Caco-2 (cell line): ENCODE measurements around the gene GPER1. TPM values are rescaled to one million over a fixed set of nuclear protein-coding genes. Genes with fewer than 3 reads are reported as not detected.
"Not testable (repeated sequence)": the region's sequence is repeated elsewhere in the genome, so short reads cannot be mapped to it uniquely, and the experiment has no call there.

Experiments used
- BruUV-seq: library from RNA; stranded (reverse); fragments of 400-500 nt; replicated peaks from 2 replicates; lab custom pipeline; 2021; lab: Mats Ljungman, UMichigan
- CTCF ChIA-PET: fragments of 300-600 bp; sonication (Branson Sonifier 250); formaldehyde crosslinking; loops from one replicate; lab custom pipeline; 2022; ENCODE audit warnings: antibody characterized with exemption; lab: Charles Lee
- POLR2A ChIA-PET: fragments of 300-600 bp; sonication (Branson Sonifier 250); formaldehyde crosslinking; loops from one replicate; lab custom pipeline; 2022; ENCODE audit warnings: antibody characterized with exemption; lab: Charles Lee
- DNase-seq, 2 experiments: peaks; one replicate each; pipeline versions ENCODE4 v3.0.0 to v3.0.0-alpha.2; 2020 to 2022
- H3K27me3 ChIP-seq: replicated peaks from 2 replicates; pipeline ENCODE4 v1.6.0; 2011; ENCODE audit warnings: low read length; ENCODE audit not compliant: control insufficient read depth, insufficient read depth
- H3K36me3 ChIP-seq: 2 replicates; pipeline ENCODE4 v1.5.1; 2011; ENCODE audit warnings: low read length; ENCODE audit not compliant: control insufficient read depth, insufficient read depth
- H3K4me1 ChIP-seq: fragments of 250-450 bp; sonication (Bioruptor Pico); 2 replicates; pipeline ENCODE4 v1.5.1; 2020; ENCODE audit warnings: mild to moderate bottlenecking
- H3K4me3 ChIP-seq: 2 replicates; pipeline ENCODE4 v1.5.1; 2011; ENCODE audit warnings: low read depth, mild to moderate bottlenecking, control low read depth, low read length
- H3K9me3 ChIP-seq: fragments of 250-450 bp; sonication (Bioruptor Pico); 2 replicates; pipeline ENCODE4 v1.5.1; 2020; ENCODE audit warnings: mild to moderate bottlenecking, moderate library complexity
- H3K27ac Mint-ChIP-seq: one replicate; pipeline ENCODE4 v1.8.0; 2022; ENCODE audit warnings: mixed read lengths; ENCODE audit not compliant: unreplicated experiment
- H3K27me3 Mint-ChIP-seq: one replicate; pipeline ENCODE4 v1.8.0; 2022; ENCODE audit warnings: mixed read lengths; ENCODE audit not compliant: insufficient read depth, unreplicated experiment
- H3K36me3 Mint-ChIP-seq: one replicate; pipeline ENCODE4 v1.8.0; 2022; ENCODE audit warnings: mild to moderate bottlenecking, mixed read lengths; ENCODE audit not compliant: insufficient read depth, unreplicated experiment
- H3K4me1 Mint-ChIP-seq: one replicate; pipeline ENCODE4 v1.8.0; 2022; ENCODE audit warnings: low read depth, mixed read lengths; ENCODE audit not compliant: unreplicated experiment
- H3K4me3 Mint-ChIP-seq: one replicate; pipeline ENCODE4 v1.8.0; 2022; ENCODE audit warnings: mild to moderate bottlenecking, moderate library complexity, mixed read lengths; ENCODE audit not compliant: unreplicated experiment
- H3K9me3 Mint-ChIP-seq: one replicate; pipeline ENCODE4 v1.8.0; 2022; ENCODE audit warnings: mixed read lengths; ENCODE audit not compliant: unreplicated experiment
- intact Hi-C: fragments of 100-400 bp; cut with micrococcal nuclease; formaldehyde crosslinking; loops from one replicate; pipeline ENCODE4 v1.10.0; 2022; ENCODE audit not compliant: unreplicated experiment
- total RNA-seq: library from RNA; stranded (reverse); gene quantifications from 2 replicates; pipeline ENCODE4 v1.2.3, GENCODE V29; 2022
- TF ChIP-seq, protein P1 (sequence below), 2 experiments: fragments of 200-600 bp in 1 of 2; IDR thresholded peaks; 1 replicate in 1 of 2; 2 replicates in 1 of 2; pipeline versions ENCODE4 v1.5.1 to v1.8.0; 2011 to 2022; ENCODE audit warnings: antibody characterized with exemption in 1 of 2, control low read depth in 1 of 2, inconsistent platforms in 1 of 2, low read depth in 1 of 2, low read length in 1 of 2, mild to moderate bottlenecking in 1 of 2, moderate library complexity in 1 of 2; ENCODE audit not compliant: insufficient read depth in 1 of 2, severe bottlenecking in 1 of 2, unreplicated experiment in 1 of 2

Gene GPER1
- total RNA-seq, 1 experiment from 2014 or later: 0.25 TPM

GRCh38 chr7:1070544-1071011, 17.3 kb upstream of the GPER1 start:
- ChIA-PET CTCF (no interaction called here), POLR2A (no interaction called here)
- H3K4me1 Mint-ChIP-seq: peaks cover 8% of the 10 kb centered on the region
- no peak for DNase-seq
- no peak overlapping the region for H3K4me3 Mint-ChIP-seq
- Histone ChIP-seq H3K27me3 (no peaks in the 10 kb centered on the region), H3K9me3 (no peaks in the 10 kb centered on the region), H3K36me3 (no peaks in the 10 kb centered on the region), H3K4me1 (peaks cover 14% of the 10 kb centered on the region), H3K4me3 (no peak overlapping the region)
- H3K27me3 Mint-ChIP-seq: no peaks in the 10 kb centered on the region
- intact Hi-C loops: no loop called here
- H3K36me3 Mint-ChIP-seq: peaks cover 21% of the 10 kb centered on the region
- TF ChIP-seq, protein P1, sequence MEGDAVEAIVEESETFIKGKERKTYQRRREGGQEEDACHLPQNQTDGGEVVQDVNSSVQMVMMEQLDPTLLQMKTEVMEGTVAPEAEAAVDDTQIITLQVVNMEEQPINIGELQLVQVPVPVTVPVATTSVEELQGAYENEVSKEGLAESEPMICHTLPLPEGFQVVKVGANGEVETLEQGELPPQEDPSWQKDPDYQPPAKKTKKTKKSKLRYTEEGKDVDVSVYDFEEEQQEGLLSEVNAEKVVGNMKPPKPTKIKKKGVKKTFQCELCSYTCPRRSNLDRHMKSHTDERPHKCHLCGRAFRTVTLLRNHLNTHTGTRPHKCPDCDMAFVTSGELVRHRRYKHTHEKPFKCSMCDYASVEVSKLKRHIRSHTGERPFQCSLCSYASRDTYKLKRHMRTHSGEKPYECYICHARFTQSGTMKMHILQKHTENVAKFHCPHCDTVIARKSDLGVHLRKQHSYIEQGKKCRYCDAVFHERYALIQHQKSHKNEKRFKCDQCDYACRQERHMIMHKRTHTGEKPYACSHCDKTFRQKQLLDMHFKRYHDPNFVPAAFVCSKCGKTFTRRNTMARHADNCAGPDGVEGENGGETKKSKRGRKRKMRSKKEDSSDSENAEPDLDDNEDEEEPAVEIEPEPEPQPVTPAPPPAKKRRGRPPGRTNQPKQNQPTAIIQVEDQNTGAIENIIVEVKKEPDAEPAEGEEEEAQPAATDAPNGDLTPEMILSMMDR (IDR thresholded peaks at IDR 0.05; ENCODE audit: insufficient read depth in 1 of 2, low read depth in 1 of 2, low read length in 1 of 2, severe bottlenecking in 1 of 2, unreplicated experiment in 1 of 2): no peak
- no TSS peak for BruUV-seq
- no peak overlapping the region for H3K27ac Mint-ChIP-seq
- no peaks in the 10 kb centered on the region for H3K9me3 Mint-ChIP-seq

GRCh38 chr7:1071731-1072254, 16.1 kb upstream of the GPER1 start:
- Mint-ChIP-seq H3K27me3 (no peaks in the 10 kb centered on the region), H3K4me3 (no peak overlapping the region), H3K4me1 (peaks cover 8% of the 10 kb centered on the region), H3K9me3 (no peaks in the 10 kb centered on the region), H3K36me3 (peaks cover 25% of the 10 kb centered on the region), H3K27ac (no peak overlapping the region)
- POLR2A ChIA-PET: no interaction called here
- Histone ChIP-seq H3K27me3 (no peaks in the 10 kb centered on the region), H3K4me1 (peaks cover 14% of the 10 kb centered on the region), H3K36me3 (no peaks in the 10 kb centered on the region), H3K9me3 (no peaks in the 10 kb centered on the region), H3K4me3 (no peak overlapping the region)
- DNase-seq: no peak
- BruUV-seq: no TSS peak
- CTCF ChIA-PET: no interaction called here
- intact Hi-C loops: no loop called here
- TF ChIP-seq, protein P1 (IDR thresholded peaks at IDR 0.05; ENCODE audit: insufficient read depth in 1 of 2, low read depth in 1 of 2, low read length in 1 of 2, severe bottlenecking in 1 of 2, unreplicated experiment in 1 of 2): no peak

DNA sequence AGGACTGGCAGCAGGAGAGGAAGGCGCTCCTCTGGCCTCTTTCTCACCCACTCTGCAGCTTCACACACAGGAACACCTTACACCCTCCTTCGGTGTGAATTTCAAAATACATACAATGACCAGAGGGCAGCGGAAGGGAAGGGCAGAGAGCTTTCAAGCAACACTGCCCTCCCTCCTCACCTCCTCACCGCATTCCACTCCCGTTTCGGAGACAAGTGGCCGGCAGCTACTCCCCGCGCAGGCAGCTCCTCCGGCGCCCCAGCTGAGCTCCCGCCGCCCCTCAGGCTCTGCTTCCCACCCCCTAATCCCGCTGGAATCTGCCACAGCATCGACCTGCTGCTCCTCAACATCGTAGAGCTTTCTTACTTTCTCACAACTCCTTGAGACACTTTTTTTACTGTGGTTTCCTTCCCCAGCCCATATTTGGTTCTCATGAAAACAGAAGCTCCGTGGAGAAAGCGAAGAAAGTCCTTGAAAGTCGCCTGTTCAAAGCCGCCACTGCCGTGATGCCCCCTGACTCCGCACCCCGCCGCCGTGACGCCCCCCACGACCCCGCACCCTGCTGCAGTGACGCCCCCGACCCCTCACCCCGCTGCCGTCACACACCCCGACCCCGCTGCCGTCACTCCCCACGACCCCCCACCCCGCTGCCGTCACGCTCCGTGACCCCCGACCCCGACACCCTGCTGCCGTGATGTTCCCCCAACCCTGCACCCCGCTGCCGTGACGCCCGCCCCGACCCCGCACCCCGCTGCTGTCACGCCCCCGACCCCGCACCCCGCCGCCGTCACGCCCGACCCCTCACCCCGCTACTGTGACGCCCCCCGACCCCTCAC, 14.6 kb upstream of the GPER1 start:
- intact Hi-C loops: no loop called here
- CTCF ChIA-PET: no interaction called here
- TF ChIP-seq, protein P1 (IDR thresholded peaks at IDR 0.05; ENCODE audit: insufficient read depth in 1 of 2, low read depth in 1 of 2, low read length in 1 of 2, severe bottlenecking in 1 of 2, unreplicated experiment in 1 of 2): no peak
- no peak for DNase-seq
- BruUV-seq: no TSS peak
- peaks cover 20% of the 10 kb centered on the region for H3K36me3 Mint-ChIP-seq
- peaks cover 8% of the 10 kb centered on the region for H3K4me1 ChIP-seq
- H3K27ac Mint-ChIP-seq: no peak overlapping the region
- no peaks in the 10 kb centered on the region for H3K9me3 ChIP-seq
- no peak overlapping the region for H3K4me3 Mint-ChIP-seq
- no peaks in the 10 kb centered on the region for H3K9me3 Mint-ChIP-seq
- POLR2A ChIA-PET: no interaction called here
- H3K36me3 ChIP-seq: no peaks in the 10 kb centered on the region
- H3K27me3 ChIP-seq: no peaks in the 10 kb centered on the region
- no peak overlapping the region for H3K4me3 ChIP-seq
- peaks cover 5% of the 10 kb centered on the region for H3K4me1 Mint-ChIP-seq
- no peaks in the 10 kb centered on the region for H3K27me3 Mint-ChIP-seq

GRCh38 chr7:1074018-1074417, 13.9 kb upstream of the GPER1 start:
- H3K9me3 Mint-ChIP-seq, DNase-seq, H3K4me3 Mint-ChIP-seq, H3K4me1 Mint-ChIP-seq, POLR2A ChIA-PET, H3K9me3 ChIP-seq, H3K4me1 ChIP-seq, BruUV-seq, H3K36me3 ChIP-seq, H3K4me3 ChIP-seq, H3K27me3 ChIP-seq, intact Hi-C loops, H3K27me3 Mint-ChIP-seq, H3K27ac Mint-ChIP-seq: not testable (repeated sequence)
- CTCF ChIA-PET: interaction anchor here (0.6 kb wide), 1 partner anchor 1371 kb away, joined by 4 read pairs; no protein-coding TSS in a partner anchor
- peaks cover 14% of the 10 kb centered on the region for H3K36me3 Mint-ChIP-seq
